GM12875 (cell line): ENCODE measurements around the gene TCF12.

Experiments
- H3K4me3 ChIP-seq: one replicate; pipeline ENCODE4 v1.5.1; 2011; ENCODE audit warnings: low read depth, low read length, control low read depth
- CTCF ChIP-seq: IDR thresholded peaks from 2 replicates; pipeline ENCODE4 v1.5.1; 2011; ENCODE audit warnings: low read depth, mild to moderate bottlenecking, control low read depth, inconsistent platforms, low read length, moderate library complexity, borderline replicate concordance; ENCODE audit not compliant: insufficient read depth

Gene TCF12

GRCh38 chr15:57143511-57144078 is 225.2 kb downstream of the TCF12 start:
- no peak for TF ChIP-seq CTCF
- no peak overlapping the region for H3K4me3 ChIP-seq

DNA sequence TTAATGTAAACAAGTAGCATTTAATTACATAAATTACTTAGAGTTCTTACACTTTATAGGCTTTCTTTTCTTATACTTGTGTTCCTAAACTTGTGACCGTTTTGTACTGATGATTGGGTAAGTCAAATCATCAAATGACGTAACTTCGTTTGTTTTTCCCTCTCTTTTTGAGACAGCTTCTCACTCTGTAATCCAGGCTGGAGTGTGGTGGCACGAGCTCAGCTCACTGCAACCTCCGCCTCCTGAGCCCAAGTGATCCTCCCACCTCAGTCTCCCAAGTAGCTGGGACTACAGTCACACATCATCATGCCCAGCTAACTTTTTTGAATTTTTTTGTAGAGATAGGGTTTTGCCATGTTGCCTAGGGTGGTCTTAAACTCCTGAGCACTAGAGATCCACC is 226.0 kb downstream of the TCF12 start:
- H3K4me3 ChIP-seq = no peak overlapping the region
- TF ChIP-seq CTCF = no peak

- H3K4me3 ChIP-seq = no peak overlapping the region
Measured at GRCh38 chr15:57146506-57147201, 228.2 kb downstream of the TCF12 start.

DNA sequence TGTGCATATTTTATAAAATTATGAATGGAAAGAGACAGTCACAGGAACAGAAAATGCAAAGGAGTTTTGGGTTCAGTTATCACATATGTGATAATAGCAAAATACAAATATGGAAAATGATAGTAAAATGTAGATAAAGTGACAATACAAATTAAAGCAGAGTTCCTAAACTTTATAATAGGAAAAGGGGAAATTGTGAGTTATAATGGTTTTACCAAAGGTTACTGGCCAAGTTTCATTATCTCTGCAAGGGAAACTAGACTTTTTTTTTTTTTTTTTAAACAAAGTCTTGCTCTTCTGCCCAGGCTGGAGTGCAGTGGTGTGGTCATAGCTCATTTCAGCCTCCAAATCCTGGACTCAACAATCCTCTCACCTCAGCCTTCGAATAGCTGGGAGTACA is 229.2 kb downstream of the TCF12 start:
- H3K4me3 ChIP-seq = no peak overlapping the region
- no peak for TF ChIP-seq CTCF

More at GRCh38 chr15:57146506-57147201, 228.2 kb downstream of the TCF12 start:
- TF ChIP-seq CTCF = no peak

DNA sequence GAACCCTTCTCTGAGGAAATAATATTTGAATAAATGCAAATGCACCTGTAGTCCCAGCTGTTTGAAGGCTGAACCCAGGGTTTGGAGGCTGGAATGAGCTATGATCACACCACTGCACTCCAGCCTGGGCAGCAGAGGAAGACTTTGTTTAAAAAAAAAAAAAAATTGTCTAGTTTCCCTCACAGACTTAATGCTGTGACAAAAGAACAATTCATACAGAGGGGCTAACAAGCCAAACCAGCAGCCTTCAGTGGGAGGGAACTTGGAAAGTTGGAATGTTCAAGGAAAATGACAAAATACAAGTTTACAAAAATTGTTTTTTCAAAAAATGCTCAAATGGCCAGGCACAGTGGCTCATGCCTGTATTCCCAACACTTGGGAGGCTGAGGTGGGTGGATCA is 229.8 kb downstream of the TCF12 start:
- no peak for TF ChIP-seq CTCF

GRCh38 chr15:57149196-57149595 is 230.8 kb downstream of the TCF12 start:
- no peak overlapping the region for H3K4me3 ChIP-seq

More for the DNA sequence above, 229.8 kb downstream of the TCF12 start:
- H3K4me3 ChIP-seq = no peak overlapping the region

More at GRCh38 chr15:57149196-57149595, 230.8 kb downstream of the TCF12 start:
- TF ChIP-seq CTCF = no peak
